KOPT-K1 (cell line): ENCODE results near the gene MSI2.

Source experiments
- H3K27ac ChIP-seq: fragments of 200-600 bp; sonication (generic); 2 replicates; pipeline ENCODE4 v1.5.1; 2016; ENCODE audit warnings: antibody characterized with exemption, mild to moderate bottlenecking, low read depth, low read length; ENCODE audit not compliant: poor library complexity, severe bottlenecking
- H3K36me3 ChIP-seq: fragments of 200-600 bp; sonication (generic); 2 replicates; pipeline ENCODE4 v1.5.1; 2017; ENCODE audit warnings: antibody characterized with exemption, mild to moderate bottlenecking, low read length, moderate library complexity; ENCODE audit not compliant: insufficient read depth
- H3K9me3 ChIP-seq: fragments of 200-600 bp; sonication (generic); 2 replicates; pipeline ENCODE4 v1.5.1; 2017; ENCODE audit warnings: antibody characterized with exemption, low read length, mild to moderate bottlenecking; ENCODE audit not compliant: insufficient read depth, poor library complexity, severe bottlenecking

MSI2 gene

DNA sequence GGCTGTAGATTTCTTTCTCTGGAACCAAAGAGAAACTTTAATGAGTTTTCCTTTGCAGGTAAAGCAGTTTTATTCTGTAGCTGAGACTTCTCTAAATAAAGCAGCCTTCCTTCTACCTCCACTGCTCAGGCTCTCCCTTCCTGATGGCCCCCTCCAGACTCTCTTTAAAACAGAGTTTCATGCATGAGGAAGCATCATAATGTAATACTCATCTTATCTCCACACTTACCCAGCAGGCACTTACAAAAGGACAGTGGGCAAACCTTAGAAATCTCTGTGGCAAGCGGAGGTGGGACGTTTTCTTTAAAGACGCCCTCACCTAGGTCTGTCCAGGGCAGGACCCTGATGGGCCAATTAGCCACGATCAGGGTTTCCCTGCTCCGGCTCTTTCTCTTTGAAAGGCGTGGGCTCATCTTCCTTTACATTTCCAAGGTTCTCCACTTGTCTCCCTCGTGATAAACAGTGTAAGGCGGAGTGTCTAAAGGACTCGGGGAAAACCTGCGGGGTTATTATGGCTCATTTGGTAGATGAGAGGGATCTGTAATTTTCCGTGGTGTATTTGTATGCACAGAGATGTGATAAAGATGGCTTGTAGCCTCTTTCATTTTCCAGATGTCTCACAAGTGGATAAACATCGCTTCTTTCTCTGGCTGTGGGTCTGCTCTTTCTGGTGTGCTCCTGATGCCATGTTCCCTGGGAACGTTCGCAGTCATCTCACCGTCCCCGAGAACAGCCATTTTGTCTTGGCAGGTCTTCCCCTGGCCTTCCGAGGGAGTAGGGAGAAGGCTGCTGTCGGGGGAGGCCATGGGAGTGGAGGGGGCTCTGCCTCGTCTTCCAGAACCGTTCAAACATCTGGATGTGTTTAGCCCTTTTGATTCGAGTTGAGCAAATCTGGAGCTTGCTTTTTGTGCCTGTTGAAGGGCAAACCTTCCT lies 249.8 kb downstream of the MSI2 start:
- H3K9me3 ChIP-seq, result no peaks in the 10 kb centered on the region
- peak overlapping the region; percentile 57 for H3K27ac ChIP-seq
- H3K36me3 ChIP-seq, result peaks cover 59% of the 10 kb centered on the region; the same call in 1 of the 2 replicates

GRCh38 chr17:57506774-57507127 lies 250.4 kb downstream of the MSI2 start:
- peak overlapping the region; percentile 57 for H3K27ac ChIP-seq
- H3K36me3 ChIP-seq, result peaks cover 65% of the 10 kb centered on the region; the same call in 1 of the 2 replicates
- no peaks in the 10 kb centered on the region for H3K9me3 ChIP-seq

GRCh38 chr17:57507828-57508227 lies 251.5 kb downstream of the MSI2 start:
- H3K27ac ChIP-seq, result peak overlapping the region; percentile 57
- H3K9me3 ChIP-seq, result no peaks in the 10 kb centered on the region
- H3K36me3 ChIP-seq, result peaks cover 70% of the 10 kb centered on the region; the same call in 1 of the 2 replicates

- peaks cover 69% of the 10 kb centered on the region for H3K36me3 ChIP-seq
- peak overlapping the region; percentile 57 for H3K27ac ChIP-seq
- no peaks in the 10 kb centered on the region for H3K9me3 ChIP-seq
Measured at GRCh38 chr17:57508671-57509070, 252.3 kb downstream of the MSI2 start.

DNA sequence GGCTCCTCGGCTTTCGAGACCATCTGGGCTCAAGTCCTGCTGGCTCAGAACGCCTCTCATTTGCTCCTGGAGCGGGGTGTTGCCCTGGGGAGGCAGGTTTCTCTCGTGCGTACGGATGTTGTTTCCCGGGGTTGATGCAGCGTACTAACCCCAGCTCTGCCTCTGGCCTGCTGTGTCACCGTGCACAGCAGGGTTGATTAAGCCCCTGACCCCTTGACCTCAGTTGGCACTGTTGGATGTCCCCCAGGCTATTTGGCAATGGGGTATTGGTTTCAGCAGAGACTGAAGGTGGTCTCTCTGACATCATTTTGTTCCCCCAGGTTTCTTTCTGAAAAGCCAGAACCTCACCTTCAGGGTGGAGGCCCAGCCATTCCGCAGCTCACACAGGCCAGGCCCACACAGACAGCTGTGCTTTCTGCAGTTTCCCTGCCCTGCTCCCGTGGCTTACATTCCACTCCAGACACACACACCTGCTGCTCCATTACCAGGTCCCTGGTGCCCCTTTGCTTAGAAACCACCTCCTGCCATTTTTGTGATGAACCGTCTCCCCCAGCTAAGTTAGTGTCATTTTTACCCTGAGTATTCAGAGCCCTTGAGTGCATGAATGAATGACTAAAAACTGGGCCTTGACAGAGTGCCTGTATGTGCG lies 255.3 kb downstream of the MSI2 start:
- no peaks in the 10 kb centered on the region for H3K9me3 ChIP-seq
- H3K27ac ChIP-seq, result peak overlapping the region; percentile 48
- peaks cover 76% of the 10 kb centered on the region for H3K36me3 ChIP-seq

DNA sequence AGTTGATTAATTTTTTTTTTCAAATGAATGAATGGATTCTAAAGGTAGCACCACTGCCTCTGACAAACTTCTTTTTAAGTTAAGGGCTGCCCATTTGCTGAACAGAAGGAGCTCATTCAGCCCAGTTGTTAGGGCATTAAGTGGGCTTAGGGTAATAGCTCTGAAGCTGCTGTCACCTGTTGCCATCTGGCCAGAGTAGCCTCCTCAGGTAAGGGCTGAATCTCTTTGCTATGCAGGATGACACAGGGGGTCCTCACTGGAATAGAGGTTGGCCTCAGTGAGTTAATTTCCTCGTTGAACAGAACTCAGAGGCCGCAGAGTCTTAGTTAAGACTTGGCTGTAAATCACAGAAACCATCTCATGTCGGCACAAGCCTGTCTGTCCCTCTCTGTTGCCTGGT lies 255.9 kb downstream of the MSI2 start:
- H3K27ac ChIP-seq, result peak overlapping the region; percentile 48
- H3K36me3 ChIP-seq, result peaks cover 81% of the 10 kb centered on the region
- no peaks in the 10 kb centered on the region for H3K9me3 ChIP-seq

GRCh38 chr17:57512691-57513090 lies 256.4 kb downstream of the MSI2 start:
- H3K36me3 ChIP-seq, result peaks cover 81% of the 10 kb centered on the region
- peak overlapping the region; percentile 48 for H3K27ac ChIP-seq

DNA sequence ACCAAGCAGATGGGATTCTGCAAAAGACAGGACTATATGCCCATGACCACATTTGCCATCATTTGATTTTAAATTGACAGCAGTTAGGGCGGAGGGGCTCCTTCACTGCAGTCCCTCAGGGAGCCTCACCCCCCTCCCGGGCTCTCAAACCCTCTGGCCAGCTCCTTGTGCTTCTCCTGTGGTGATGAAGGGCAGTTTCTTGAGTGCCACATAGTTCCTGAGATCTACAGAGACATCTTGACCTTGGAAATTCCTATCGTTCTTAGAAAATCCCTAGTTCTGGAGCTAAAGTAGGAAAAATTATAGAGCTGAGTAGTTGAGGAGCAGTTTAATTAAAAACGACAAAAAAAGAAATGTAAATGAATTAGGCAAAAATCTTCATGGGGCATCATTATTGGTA lies 257.2 kb downstream of the MSI2 start:
- H3K36me3 ChIP-seq, result peaks cover 81% of the 10 kb centered on the region
- peak overlapping the region; percentile 30 for H3K27ac ChIP-seq
- no peaks in the 10 kb centered on the region for H3K9me3 ChIP-seq

More at GRCh38 chr17:57512691-57513090, 256.4 kb downstream of the MSI2 start:
- H3K9me3 ChIP-seq, result no peaks in the 10 kb centered on the region

DNA sequence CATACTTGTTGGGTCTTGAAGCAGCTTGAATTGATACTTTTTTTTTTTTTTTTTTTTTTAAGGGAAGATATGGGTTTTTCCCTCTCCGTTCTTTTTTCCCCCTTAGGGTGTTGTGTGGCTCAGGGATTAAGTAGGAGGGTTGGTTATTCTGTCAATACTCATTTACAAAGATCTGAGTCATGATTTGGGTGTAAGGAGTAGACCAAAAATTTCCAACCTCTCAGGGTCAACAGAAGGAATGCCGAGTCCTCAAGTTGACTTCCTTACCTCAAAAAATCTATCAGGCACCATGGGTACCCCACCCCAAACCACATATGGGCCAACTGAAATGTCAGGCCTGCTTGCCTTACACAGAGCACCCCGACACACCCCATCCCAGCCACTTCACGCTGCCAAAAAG lies 258.3 kb downstream of the MSI2 start:
- Histone ChIP-seq H3K9me3 (no peaks in the 10 kb centered on the region), H3K36me3 (peaks cover 87% of the 10 kb centered on the region), H3K27ac (peak overlapping the region; percentile 30)

GRCh38 chr17:57515662-57516211 lies 259.4 kb downstream of the MSI2 start:
- peak overlapping the region; percentile 58 for H3K27ac ChIP-seq

DNA sequence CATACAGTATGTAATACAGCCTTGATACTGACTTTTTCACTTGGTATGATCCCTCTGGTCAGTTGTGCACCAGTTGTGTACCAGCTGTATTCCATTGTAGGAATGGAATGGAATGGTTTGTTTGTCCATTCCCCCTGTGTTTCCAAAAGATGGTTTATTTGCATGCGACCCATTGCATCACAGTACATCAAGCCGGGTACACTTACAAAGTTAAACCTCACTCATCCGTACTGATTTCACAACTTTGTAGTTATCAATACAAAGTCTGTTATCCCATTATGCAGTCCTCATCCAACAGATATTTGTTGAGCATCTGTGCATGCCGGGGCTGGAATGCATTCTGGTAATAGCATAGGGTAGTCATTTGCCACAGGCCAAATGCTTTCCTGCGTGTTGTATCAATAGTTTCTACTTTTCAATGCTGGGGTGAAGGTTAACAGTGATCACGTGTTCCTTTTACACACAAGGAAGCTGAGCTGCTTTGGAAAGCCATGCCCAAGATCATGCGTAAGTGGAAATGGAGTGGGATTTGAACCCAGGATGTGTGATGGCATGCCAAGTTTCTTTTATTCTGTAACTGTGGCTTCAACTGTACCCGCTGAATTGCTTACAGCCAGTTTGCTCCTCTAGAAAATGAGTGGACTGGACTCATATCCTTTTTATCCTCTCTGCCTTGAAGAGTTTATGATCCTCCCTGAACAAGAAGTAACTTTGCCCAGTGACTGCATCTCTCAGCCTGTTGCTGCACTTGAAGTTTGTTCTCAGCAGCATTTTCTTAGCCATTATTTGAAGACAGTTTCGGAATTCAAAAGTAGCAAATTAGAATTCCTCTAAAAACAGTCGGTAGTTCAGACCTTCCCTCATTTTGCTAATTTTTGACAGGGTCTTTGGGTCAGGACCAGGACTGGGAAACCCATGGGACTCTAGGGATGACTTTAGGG lies 260.2 kb downstream of the MSI2 start:
- no peaks in the 10 kb centered on the region for H3K9me3 ChIP-seq
- peaks cover 77% of the 10 kb centered on the region for H3K36me3 ChIP-seq
- peak overlapping the region; percentile 58 for H3K27ac ChIP-seq

More at GRCh38 chr17:57515662-57516211, 259.4 kb downstream of the MSI2 start:
- Histone ChIP-seq H3K36me3 (peaks cover 77% of the 10 kb centered on the region), H3K9me3 (no peaks in the 10 kb centered on the region)

GRCh38 chr17:57517273-57517631 lies 260.9 kb downstream of the MSI2 start:
- peaks cover 79% of the 10 kb centered on the region for H3K36me3 ChIP-seq
- H3K9me3 ChIP-seq, result no peaks in the 10 kb centered on the region
- H3K27ac ChIP-seq, result peak overlapping the region; percentile 58

- Histone ChIP-seq H3K36me3 (peaks cover 80% of the 10 kb centered on the region), H3K27ac (peak overlapping the region; percentile 58), H3K9me3 (no peaks in the 10 kb centered on the region)
Measured at GRCh38 chr17:57517632-57518456, 261.5 kb downstream of the MSI2 start.
